Ovary (tissue), 9 donors: ENCODE measurements around the gene ARL6IP1. TPM values are rescaled to one million over a fixed set of nuclear protein-coding genes. Genes with fewer than 3 reads are reported as not detected.
"Not testable (repeated sequence)": the region's sequence is repeated elsewhere in the genome, so short reads cannot be mapped to it uniquely, and the experiment has no call there.

Source experiments
- DNase-seq, 5 donors: peaks; one replicate each; pipeline ENCODE4 v3.0.0-alpha.2; 2019 to 2020
- H3K27ac ChIP-seq, 2 donors: fragments of 200-600 bp; one replicate each; pipeline versions ENCODE4 v1.5.1 to v1.8.0; 2019 to 2022
- H3K27me3 ChIP-seq: fragments of 200-600 bp; one replicate; pipeline ENCODE4 v1.8.0; 2022
- H3K36me3 ChIP-seq: fragments of 200-600 bp; sonication (generic); one replicate; pipeline ENCODE4 v1.5.1; 2019
- H3K4me1 ChIP-seq: one replicate; pipeline ENCODE4 v1.8.1; 2013; ENCODE audit warnings: mild to moderate bottlenecking, moderate library complexity; ENCODE audit not compliant: insufficient read depth
- H3K4me3 ChIP-seq: fragments of 200-600 bp; sonication (generic); one replicate; pipeline ENCODE4 v1.5.1; 2017
- H3K9me3 ChIP-seq, 2 donors: fragments of 200-600 bp in 1 of 2; sonication (generic) in 1 of 2; one replicate each; pipeline versions ENCODE4 v1.5.1 to v1.8.1; 2013 to 2019; ENCODE audit warnings: mild to moderate bottlenecking in 1 of 2, moderate library complexity in 1 of 2
- CTCF ChIP-seq, 3 donors: fragments of 450-650 bp in 2 of 3; fragments of 200-600 bp in 1 of 3; IDR thresholded peaks; one replicate each; pipeline versions ENCODE4 v1.5.1 to v1.8.0; 2016 to 2022; ENCODE audit warnings: antibody characterized with exemption in 3 of 3, mild to moderate bottlenecking in 1 of 3
- EP300 ChIP-seq: sonication (generic); formaldehyde crosslinking; IDR thresholded peaks from one replicate; pipeline ENCODE4 v1.6.1; 2017; ENCODE audit warnings: antibody characterized with exemption
- POLR2A ChIP-seq: fragments of 450-650 bp; IDR thresholded peaks from one replicate; pipeline ENCODE4 v1.6.1; 2017; ENCODE audit warnings: antibody characterized with exemption, mild to moderate bottlenecking, moderate library complexity
- whole genome bisulfite sequencing, 3 donors: extraction: QIAGEN DNeasy Blood & Tissue Kit in 1 of 3; methylation state at CpG; one replicate each; pipeline versions ENCODE4 v1.1.5 to v1.1.7; 2013 to 2017; 5-methylcytosine and 5-hydroxymethylcytosine counted together
- intact Hi-C, 4 donors: fragments of 100-400 bp; cut with DNase I; formaldehyde crosslinking; loops; one replicate each; pipeline versions ENCODE4 v1.11.0 to v1.15.1; 2022 to 2023
- polyA plus RNA-seq, 2 donors: library from polyadenylated mRNA; stranded (reverse); fragments of 200-250 nt in 1 of 2; fragments of 350-450 nt in 1 of 2; fragmentation: Illumina TruSeq in 1 of 2; extraction: RNeasy Lipid Tissue Mini Kit (QIAGEN cat#74804) in 1 of 2; gene quantifications; one replicate each; pipeline ENCODE4 v1.2.3, GENCODE V29; 2013 to 2014
- total RNA-seq, 7 donors: library from RNA; depleted of rRNA in 2 of 7; stranded (reverse); fragments of >200 nt in 2 of 7; fragmentation: NEBNext Ultra II Directional in 3 of 7; extraction: Animal tissue kit (Norgen Biotek cat#: 25700) in 3 of 7; gene quantifications; one replicate each; pipeline versions ENCODE4 v1.1.0 to v1.2.4, GENCODE V29; 2016 to 2023
- donor health status: DM: no; HTN: no; CAD: no; lungs with moderate emphysema.
- donor health status: DM: no; HTN: no; CAD: no.
- donor health status: Bipolar disorder and iron deficiency.
- donor health status: DM: yes; HTN: yes; CAD: no.
- donor health status: DM: no; HTN: no; CAD: no.
- donor health status: DM: yes; HTN: yes; CAD: no.

Gene ARL6IP1
- total and polyA plus RNA-seq, 9 donors: 82.7 to 200 (median 109) TPM

- no peaks in the 10 kb centered on the region for H3K27me3 ChIP-seq
- no peaks in the 10 kb centered on the region for H3K36me3 ChIP-seq
- H3K9me3 ChIP-seq: no peaks in the 10 kb centered on the region
- H3K4me1 ChIP-seq: peaks cover 20% of the 10 kb centered on the region
- intact Hi-C loops: no loop called here
- no peak overlapping the region for H3K27ac ChIP-seq
- TF ChIP-seq EP300: no peak
- TF ChIP-seq CTCF (IDR thresholded peaks at IDR 0.05): no peak
- no peak for TF ChIP-seq POLR2A
- no peak for DNase-seq
- H3K4me3 ChIP-seq: no peak overlapping the region
- WGBS, 3 donors: 73 to 81% (median 76%) methylated on average over 17 of the region's 17 CpGs
Measured at GRCh38 chr16:18783430-18784341, 17.7 kb downstream of the ARL6IP1 start.

- Histone ChIP-seq H3K4me3 (no peak overlapping the region), H3K4me1 (peaks cover 17% of the 10 kb centered on the region), H3K27me3 (no peaks in the 10 kb centered on the region), H3K36me3 (no peaks in the 10 kb centered on the region), H3K9me3 (no peaks in the 10 kb centered on the region), H3K27ac (no peak overlapping the region)
- TF ChIP-seq EP300: no peak
- TF ChIP-seq POLR2A: no peak
- TF ChIP-seq CTCF (IDR thresholded peaks at IDR 0.05): no peak
- no peak for DNase-seq
- intact Hi-C loops: no loop called here
- 79 to 83% (median 79%) methylated on average over 8 of the region's 8 CpGs for WGBS, 3 donors
Measured at GRCh38 chr16:18782697-18783429, 18.5 kb downstream of the ARL6IP1 start.

GRCh38 chr16:18781232-18781631 is 20.1 kb downstream of the ARL6IP1 start:
- H3K27me3 ChIP-seq, H3K9me3 ChIP-seq, H3K27ac ChIP-seq, H3K4me1 ChIP-seq, DNase-seq, intact Hi-C loops, H3K4me3 ChIP-seq, H3K36me3 ChIP-seq: not testable (repeated sequence)
- 57 to 80% (median 65%) methylated on average over 1 to 6 of the region's 6 CpGs for WGBS, 3 donors

GRCh38 chr16:18780460-18781026 is 20.8 kb downstream of the ARL6IP1 start:
- intact Hi-C loops, H3K9me3 ChIP-seq, H3K27ac ChIP-seq, H3K36me3 ChIP-seq, H3K4me3 ChIP-seq, DNase-seq, H3K27me3 ChIP-seq, H3K4me1 ChIP-seq: not testable (repeated sequence)
- 33 to 40% (median 39%) methylated on average over 7 to 8 of the region's 8 CpGs for whole genome bisulfite sequencing, 3 donors

- DNase-seq: not testable (repeated sequence)
Measured at GRCh38 chr16:18777664-18778063, 23.7 kb downstream of the ARL6IP1 start.

GRCh38 chr16:18776334-18776733 is 25.0 kb downstream of the ARL6IP1 start:
- H3K4me3 ChIP-seq, H3K36me3 ChIP-seq, H3K4me1 ChIP-seq, H3K27ac ChIP-seq, H3K27me3 ChIP-seq, DNase-seq, H3K9me3 ChIP-seq, intact Hi-C loops: not testable (repeated sequence)
- WGBS, 3 donors: 64 to 79% (median 73%) methylated on average over 5 of the region's 5 CpGs

More at GRCh38 chr16:18777664-18778063, 23.7 kb downstream of the ARL6IP1 start:
- H3K27me3 ChIP-seq, H3K9me3 ChIP-seq, H3K4me1 ChIP-seq, H3K4me3 ChIP-seq, intact Hi-C loops, H3K27ac ChIP-seq, H3K36me3 ChIP-seq: not testable (repeated sequence)
- WGBS, 3 donors: 94 to 100% (median 100%) methylated on average over 1 of the region's 1 CpG

GRCh38 chr16:18774651-18775050 is 26.7 kb downstream of the ARL6IP1 start:
- H3K9me3 ChIP-seq, H3K36me3 ChIP-seq, H3K27ac ChIP-seq, DNase-seq, H3K4me3 ChIP-seq, H3K27me3 ChIP-seq, H3K4me1 ChIP-seq, intact Hi-C loops: not testable (repeated sequence)
- WGBS, 3 donors: 96 to 98% (median 97%) methylated on average over 4 of the region's 4 CpGs

GRCh38 chr16:18772171-18772570 is 29.2 kb downstream of the ARL6IP1 start:
- H3K36me3 ChIP-seq, H3K27ac ChIP-seq, H3K9me3 ChIP-seq, H3K4me3 ChIP-seq, intact Hi-C loops, H3K4me1 ChIP-seq, DNase-seq, H3K27me3 ChIP-seq: not testable (repeated sequence)
- WGBS, 3 donors: 73 to 81% (median 78%) methylated on average over 7 of the region's 7 CpGs

- WGBS, 3 donors: 90 to 91% (median 90%) methylated on average over 11 of the region's 11 CpGs
- H3K36me3 ChIP-seq, H3K27ac ChIP-seq, intact Hi-C loops, H3K4me1 ChIP-seq, H3K27me3 ChIP-seq, H3K9me3 ChIP-seq, DNase-seq, H3K4me3 ChIP-seq: not testable (repeated sequence)
Measured at GRCh38 chr16:18770336-18770962, 30.9 kb downstream of the ARL6IP1 start.
